Measurements from ENCODE around the gene NPEPPS.

NPEPPS gene

DNA sequence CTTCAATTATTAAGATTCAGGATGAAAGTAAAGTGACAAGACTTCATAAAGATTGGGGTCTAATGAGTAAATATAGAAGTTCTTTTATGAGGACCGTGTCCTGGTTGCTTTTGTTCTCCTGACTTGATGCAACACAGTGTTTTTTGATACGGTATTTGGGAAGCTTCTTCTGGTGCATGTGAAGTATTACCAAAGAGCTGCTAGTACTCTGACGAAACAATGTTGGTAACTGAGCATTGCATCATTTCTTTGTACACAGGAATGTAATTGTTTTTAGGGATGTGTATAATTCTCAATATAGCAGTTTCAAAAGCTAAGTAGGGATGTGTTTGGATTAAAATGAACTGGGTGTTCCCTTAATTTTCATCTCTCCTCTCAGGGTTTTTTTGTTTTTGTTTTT is 134.7 kb downstream of the NPEPPS start:
- TF ChIP-seq, protein P1, sequence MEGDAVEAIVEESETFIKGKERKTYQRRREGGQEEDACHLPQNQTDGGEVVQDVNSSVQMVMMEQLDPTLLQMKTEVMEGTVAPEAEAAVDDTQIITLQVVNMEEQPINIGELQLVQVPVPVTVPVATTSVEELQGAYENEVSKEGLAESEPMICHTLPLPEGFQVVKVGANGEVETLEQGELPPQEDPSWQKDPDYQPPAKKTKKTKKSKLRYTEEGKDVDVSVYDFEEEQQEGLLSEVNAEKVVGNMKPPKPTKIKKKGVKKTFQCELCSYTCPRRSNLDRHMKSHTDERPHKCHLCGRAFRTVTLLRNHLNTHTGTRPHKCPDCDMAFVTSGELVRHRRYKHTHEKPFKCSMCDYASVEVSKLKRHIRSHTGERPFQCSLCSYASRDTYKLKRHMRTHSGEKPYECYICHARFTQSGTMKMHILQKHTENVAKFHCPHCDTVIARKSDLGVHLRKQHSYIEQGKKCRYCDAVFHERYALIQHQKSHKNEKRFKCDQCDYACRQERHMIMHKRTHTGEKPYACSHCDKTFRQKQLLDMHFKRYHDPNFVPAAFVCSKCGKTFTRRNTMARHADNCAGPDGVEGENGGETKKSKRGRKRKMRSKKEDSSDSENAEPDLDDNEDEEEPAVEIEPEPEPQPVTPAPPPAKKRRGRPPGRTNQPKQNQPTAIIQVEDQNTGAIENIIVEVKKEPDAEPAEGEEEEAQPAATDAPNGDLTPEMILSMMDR (IDR thresholded peaks at IDR 0.05; ENCODE audit: low read length, missing control alignments), result no peak
- DNase-seq (ENCODE audit: low read depth), result peak; percentile 87
- no peak overlapping the region for H3K4me3 ChIP-seq (replicated peaks; ENCODE audit: low read depth, low read length)

DNA sequence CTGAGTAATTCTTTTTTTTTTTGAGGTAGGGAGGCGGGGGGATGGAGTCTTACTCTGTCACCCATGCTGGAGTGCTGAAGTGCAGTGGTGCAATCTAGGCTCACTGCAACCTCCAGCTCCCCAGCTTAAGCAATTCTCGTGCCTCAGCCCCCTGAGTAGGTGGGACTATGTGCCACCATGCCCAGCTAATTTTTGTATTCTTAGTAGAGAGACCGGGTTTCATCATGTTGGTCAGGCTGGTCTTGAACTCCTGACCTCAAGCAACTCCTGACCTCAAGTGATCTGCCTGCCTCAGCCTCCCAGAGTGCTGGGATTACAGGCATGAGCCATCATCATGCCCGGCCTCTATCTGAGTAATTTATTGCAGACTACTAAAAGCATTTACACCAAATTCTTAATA is 138.2 kb downstream of the NPEPPS start:
- H3K4me3 ChIP-seq (replicated peaks; ENCODE audit: low read depth, low read length), result no peak overlapping the region
- no peak for DNase-seq (ENCODE audit: low read depth)
- TF ChIP-seq, protein P1 (IDR thresholded peaks at IDR 0.05; ENCODE audit: low read length, missing control alignments), result no peak

DNA sequence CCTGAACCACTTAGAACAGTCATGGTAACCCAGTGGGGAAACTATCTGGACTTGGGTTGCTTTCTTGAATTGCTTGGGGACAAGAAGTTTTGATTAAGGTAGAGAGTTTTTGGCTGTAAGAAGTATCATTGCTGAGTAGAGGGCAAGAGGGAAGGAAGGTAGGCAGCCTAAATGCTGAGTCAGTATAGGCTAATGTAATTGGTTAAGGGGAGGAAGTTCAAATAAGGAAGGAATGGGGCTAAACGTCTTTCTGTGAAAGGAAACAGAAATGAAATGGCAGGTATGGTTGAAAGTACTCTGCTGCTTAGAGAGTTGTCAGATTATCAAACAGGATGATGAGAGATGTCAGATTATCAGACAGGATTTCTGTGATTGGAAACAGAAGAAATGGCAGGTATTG is 139.2 kb downstream of the NPEPPS start:
- DNase-seq (ENCODE audit: low read depth), result no peak

More for the DNA sequence above, 139.2 kb downstream of the NPEPPS start:
- TF ChIP-seq, protein P1 (IDR thresholded peaks at IDR 0.05; ENCODE audit: low read length, missing control alignments), result no peak
- H3K4me3 ChIP-seq (replicated peaks; ENCODE audit: low read depth, low read length), result no peak overlapping the region

Measured in fibroblast of pulmonary artery (primary cell).